AG04449 (cell line): ENCODE data around the gene CNOT4.

Source experiments
- CTCF ChIA-PET: fragments of 350-600 bp; formaldehyde crosslinking; extraction: SDS; loops from one replicate; lab custom pipeline; 2021; ENCODE audit warnings: antibody characterized with exemption; lab: Yijun Ruan, JAX
- POLR2A ChIA-PET: fragments of 400-600, 350-600 bp; formaldehyde crosslinking; extraction: SDS; loops from one replicate; lab custom pipeline; 2020; ENCODE audit warnings: antibody characterized with exemption, inconsistent platforms; lab: Yijun Ruan, JAX
- DNase-seq: peaks from one replicate; pipeline ENCODE4 v3.0.0-alpha.2; 2010; ENCODE audit warnings: low read depth, low spot score
- H3K4me3 ChIP-seq: 2 replicates; pipeline ENCODE4 v1.5.1; 2011; ENCODE audit warnings: low read depth, mild to moderate bottlenecking, control low read depth, low read length
- TF ChIP-seq, protein P1 (sequence below): IDR thresholded peaks from one replicate; pipeline ENCODE4 v1.5.1; 2011; ENCODE audit warnings: mild to moderate bottlenecking, moderate library complexity, low read length, control low read depth, inconsistent platforms; ENCODE audit not compliant: insufficient read depth; ENCODE audit errors: missing control alignments

Gene CNOT4

DNA sequence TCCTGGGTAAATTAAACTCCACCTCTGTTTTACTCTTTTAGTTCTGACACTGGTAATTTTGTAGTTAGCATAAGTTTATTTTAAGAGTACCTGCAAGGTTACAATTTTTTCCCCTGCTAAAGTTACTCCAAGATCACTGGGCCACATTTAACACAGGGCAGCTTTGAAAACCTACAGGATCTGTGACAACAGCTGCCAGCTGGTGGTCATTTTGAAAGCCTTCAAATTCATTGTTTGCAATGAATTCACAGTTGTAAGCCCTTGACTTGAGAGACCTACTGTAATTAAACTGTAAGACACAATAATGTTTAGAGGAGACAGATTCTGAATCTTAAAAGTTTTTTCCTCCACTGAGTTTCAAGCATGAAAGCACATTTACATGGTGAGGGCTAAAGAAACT, 129.6 kb downstream of the CNOT4 start:
- TF ChIP-seq, protein P1, sequence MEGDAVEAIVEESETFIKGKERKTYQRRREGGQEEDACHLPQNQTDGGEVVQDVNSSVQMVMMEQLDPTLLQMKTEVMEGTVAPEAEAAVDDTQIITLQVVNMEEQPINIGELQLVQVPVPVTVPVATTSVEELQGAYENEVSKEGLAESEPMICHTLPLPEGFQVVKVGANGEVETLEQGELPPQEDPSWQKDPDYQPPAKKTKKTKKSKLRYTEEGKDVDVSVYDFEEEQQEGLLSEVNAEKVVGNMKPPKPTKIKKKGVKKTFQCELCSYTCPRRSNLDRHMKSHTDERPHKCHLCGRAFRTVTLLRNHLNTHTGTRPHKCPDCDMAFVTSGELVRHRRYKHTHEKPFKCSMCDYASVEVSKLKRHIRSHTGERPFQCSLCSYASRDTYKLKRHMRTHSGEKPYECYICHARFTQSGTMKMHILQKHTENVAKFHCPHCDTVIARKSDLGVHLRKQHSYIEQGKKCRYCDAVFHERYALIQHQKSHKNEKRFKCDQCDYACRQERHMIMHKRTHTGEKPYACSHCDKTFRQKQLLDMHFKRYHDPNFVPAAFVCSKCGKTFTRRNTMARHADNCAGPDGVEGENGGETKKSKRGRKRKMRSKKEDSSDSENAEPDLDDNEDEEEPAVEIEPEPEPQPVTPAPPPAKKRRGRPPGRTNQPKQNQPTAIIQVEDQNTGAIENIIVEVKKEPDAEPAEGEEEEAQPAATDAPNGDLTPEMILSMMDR, result no peak
- CTCF ChIA-PET, result no interaction called here
- no peak for DNase-seq
- POLR2A ChIA-PET, result no interaction called here
- no peak overlapping the region for H3K4me3 ChIP-seq

DNA sequence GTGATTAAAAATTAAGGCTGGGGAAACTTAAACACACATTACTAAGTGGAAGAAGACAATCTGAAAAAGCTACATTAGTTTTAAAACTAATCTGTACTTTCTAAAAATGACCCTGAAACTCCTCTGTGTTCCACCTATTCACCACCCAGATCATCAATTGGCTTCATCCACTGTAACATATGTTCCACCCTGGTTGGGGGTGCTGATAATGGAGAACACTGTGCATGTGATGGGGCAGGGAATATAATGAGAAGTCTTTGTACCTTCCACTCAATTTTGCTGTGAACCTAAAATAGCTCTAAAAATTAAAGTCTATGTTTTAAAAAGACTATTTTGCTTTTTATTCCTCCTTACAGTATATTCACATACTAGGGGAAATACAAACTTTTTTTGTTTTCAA, 132.7 kb downstream of the CNOT4 start:
- no peak for DNase-seq
- CTCF ChIA-PET, result no interaction called here
- TF ChIP-seq, protein P1, result no peak
- POLR2A ChIA-PET, result no interaction called here
- no peak overlapping the region for H3K4me3 ChIP-seq

DNA sequence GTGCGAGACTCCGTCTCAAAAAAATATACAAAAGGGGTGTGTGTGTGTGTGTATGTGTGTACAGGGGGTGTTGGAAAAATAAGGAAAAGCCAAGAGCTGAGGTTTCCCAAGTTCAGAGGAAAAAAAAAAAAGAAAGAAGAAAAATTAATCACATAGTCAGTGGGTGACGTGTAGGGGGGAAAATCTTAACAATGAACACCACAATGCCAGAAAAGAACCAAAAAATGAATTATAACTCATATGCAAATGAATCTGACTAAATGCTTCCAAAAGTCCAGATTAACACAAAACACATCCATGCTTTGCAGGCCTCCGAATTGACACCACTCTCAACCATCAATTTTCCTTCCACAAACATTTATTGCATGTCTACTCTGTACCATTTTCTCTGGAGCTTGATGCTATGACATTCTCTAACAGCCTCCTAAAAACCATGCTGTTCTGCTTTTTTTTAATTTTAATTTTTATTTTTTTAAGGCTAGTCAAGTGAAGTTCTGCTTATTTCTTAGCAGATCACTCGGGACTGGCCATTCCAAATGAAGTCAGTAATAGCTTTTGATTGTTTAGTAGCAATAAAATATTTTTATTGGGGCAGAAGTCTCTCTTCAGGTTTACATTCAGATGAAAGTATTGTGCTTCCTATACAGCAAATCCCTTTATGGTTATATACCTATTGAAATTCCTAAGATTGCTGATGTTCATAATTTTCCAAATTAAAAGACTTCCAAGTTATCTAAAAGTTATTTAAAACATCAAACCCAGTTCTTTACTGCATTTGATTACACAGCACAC, 133.8 kb downstream of the CNOT4 start:
- no peak overlapping the region for H3K4me3 ChIP-seq
- CTCF ChIA-PET, result interaction anchor here (1.0 kb wide), 1 partner anchor 10 kb away, joined by 3 read pairs; no protein-coding TSS in a partner anchor
- TF ChIP-seq, protein P1, result no peak
- POLR2A ChIA-PET, result no interaction called here
- no peak for DNase-seq

DNA sequence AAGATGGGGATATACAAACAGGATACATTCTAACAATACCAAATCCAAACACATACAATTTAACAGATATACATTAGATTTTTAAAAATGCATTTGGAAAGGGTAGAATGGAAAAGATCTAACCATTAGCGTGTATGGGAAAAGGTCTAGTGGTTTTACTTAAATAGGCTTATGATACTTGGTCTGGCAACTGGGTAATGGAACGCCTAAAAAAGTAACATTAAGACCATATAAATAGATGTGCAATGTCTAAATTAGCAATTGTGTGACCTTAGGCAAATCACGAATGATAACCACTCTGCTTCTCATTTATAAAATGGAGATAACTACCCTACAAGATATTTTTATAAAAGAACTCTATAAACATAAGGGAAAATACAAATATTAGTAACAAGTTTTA, 135.2 kb downstream of the CNOT4 start:
- ChIA-PET CTCF (no interaction called here), POLR2A (no interaction called here)
- TF ChIP-seq, protein P1, result no peak
- DNase-seq, result no peak
- no peak overlapping the region for H3K4me3 ChIP-seq

DNA sequence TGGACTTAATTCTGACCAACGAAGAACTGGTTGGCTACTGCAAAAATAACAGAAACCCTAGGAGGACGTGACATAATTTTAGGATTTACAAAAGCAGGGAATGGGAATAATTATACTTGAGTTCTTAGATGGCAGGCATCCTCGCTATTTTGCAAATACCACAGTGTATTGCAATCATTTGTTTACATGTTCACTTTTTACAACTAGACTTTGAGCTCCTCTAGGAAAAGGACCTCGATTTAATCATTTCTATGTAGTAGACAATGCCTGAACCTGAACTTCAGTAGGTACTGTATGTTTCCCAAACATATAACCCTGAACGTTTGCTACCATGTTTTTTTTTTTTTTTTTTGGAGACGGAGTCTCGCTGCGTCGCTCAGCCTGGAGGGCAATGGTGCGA, 137.7 kb downstream of the CNOT4 start:
- H3K4me3 ChIP-seq, result no peak overlapping the region
- ChIA-PET POLR2A (no interaction called here), CTCF (interaction anchor here (1.4 kb wide), 1 partner anchor 16 kb away, joined by 6 read pairs; no protein-coding TSS in a partner anchor)
- DNase-seq, result no peak
- TF ChIP-seq, protein P1, result no peak

DNA sequence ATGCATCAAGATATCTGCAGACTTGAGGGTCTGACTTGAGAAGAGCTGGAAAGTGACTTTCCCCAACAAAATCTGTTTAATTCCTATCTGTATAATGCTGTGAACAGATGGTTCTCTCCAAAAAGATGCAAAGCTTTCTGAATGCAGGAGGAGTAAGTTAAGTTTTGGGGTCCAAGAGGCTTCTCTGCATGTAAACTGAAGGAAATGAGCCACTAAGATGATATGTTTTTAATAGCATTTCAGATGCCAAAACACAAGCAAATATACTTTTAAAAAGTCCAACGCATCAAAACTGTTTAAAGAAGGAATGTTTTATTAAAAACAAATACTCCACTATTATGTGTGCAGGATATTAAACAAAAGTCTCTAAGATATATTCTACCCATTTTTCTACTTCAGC, 139.2 kb downstream of the CNOT4 start:
- POLR2A ChIA-PET, result no interaction called here
- TF ChIP-seq, protein P1, result no peak
- CTCF ChIA-PET, result no interaction called here
- no peak overlapping the region for H3K4me3 ChIP-seq
- DNase-seq, result no peak
